GM18870 (cell line): Measurements from ENCODE around the gene CTRB1.
"Not testable (repeated sequence)": the region's sequence is repeated elsewhere in the genome, so short reads cannot be mapped to it uniquely, and the experiment has no call there.

Experiments used
- ATAC-seq: cut with Tn5 transposase; IDR thresholded peaks from one replicate; pipeline ENCODE4 v1.9.1; 2021; ENCODE audit warnings: moderate library complexity; ENCODE audit not compliant: unreplicated experiment

Gene CTRB1

GRCh38 chr16:75203667-75204409 lies 14.9 kb upstream of the CTRB1 start:
- ATAC-seq, result no peak

- no peak for ATAC-seq
Measured at GRCh38 chr16:75204410-75204758, 14.4 kb upstream of the CTRB1 start.

GRCh38 chr16:75204905-75205304 lies 13.9 kb upstream of the CTRB1 start:
- ATAC-seq, result not testable (repeated sequence)

- not testable (repeated sequence) for ATAC-seq
Measured at GRCh38 chr16:75205438-75205837, 13.3 kb upstream of the CTRB1 start.

- not testable (repeated sequence) for ATAC-seq
Measured at GRCh38 chr16:75205961-75206748, 12.6 kb upstream of the CTRB1 start.

- ATAC-seq, result no peak
Measured at GRCh38 chr16:75206749-75207451, 11.9 kb upstream of the CTRB1 start, which contains the start of gene CTRB2. CTRB2 (minus strand) TSS chr16:75207161; CDS start chr16:75207141, 20 bp downstream.

- no peak for ATAC-seq
Measured at GRCh38 chr16:75207831-75208230, 11.0 kb upstream of the CTRB1 start.

- ATAC-seq, result no peak
Measured at GRCh38 chr16:75208242-75208825, 10.5 kb upstream of the CTRB1 start.

- ATAC-seq, result no peak
Measured at GRCh38 chr16:75208861-75209505, 9.8 kb upstream of the CTRB1 start.

- ATAC-seq, result not testable (repeated sequence)
Measured at GRCh38 chr16:75209514-75209913, 9.3 kb upstream of the CTRB1 start.

GRCh38 chr16:75209944-75210343 lies 8.8 kb upstream of the CTRB1 start:
- ATAC-seq, result no peak

GRCh38 chr16:75211286-75211685 lies 7.5 kb upstream of the CTRB1 start:
- ATAC-seq, result not testable (repeated sequence)

- ATAC-seq, result no peak
Measured at GRCh38 chr16:75216127-75216526, 2.7 kb upstream of the CTRB1 start.

GRCh38 chr16:75216576-75216975 lies 2.2 kb upstream of the CTRB1 start:
- ATAC-seq, result no peak

- no peak for ATAC-seq
Measured at GRCh38 chr16:75217389-75217851, 1.4 kb upstream of the CTRB1 start.

GRCh38 chr16:75219088-75219487 lies 300 bp downstream of the CTRB1 start:
- ATAC-seq, result no peak

GRCh38 chr16:75219838-75220237 lies 1.1 kb downstream of the CTRB1 start:
- peak; percentile 60 for ATAC-seq

- no peak for ATAC-seq
Measured at GRCh38 chr16:75222271-75222783, 3.5 kb downstream of the CTRB1 start.

- ATAC-seq, result not testable (repeated sequence)
Measured at GRCh38 chr16:75223129-75223528, 4.3 kb downstream of the CTRB1 start.
